Measurements from ENCODE around the gene COL15A1. TPM values are rescaled to one million over a fixed set of nuclear protein-coding genes. Genes with fewer than 3 reads are reported as not detected.

The COL15A1 gene
- total RNA-seq, 4 donors from 2014 or later: 4.6 to 51.9 (median 10.7) TPM

GRCh38 chr9:98953581-98954243, 10.0 kb downstream of the COL15A1 start:
- Histone ChIP-seq H3K4me1 (peaks cover 0 to 13% (median 6%) of the 10 kb centered on the region in 4 donors), H3K27ac (peak overlapping the region; percentile 22 to 74 (median 68)), H3K27me3 (no peaks in the 10 kb centered on the region), H3K4me3 (no peak overlapping the region), H3K36me3 (no peaks in the 10 kb centered on the region), H3K9me3 (no peaks in the 10 kb centered on the region)
- 76 to 85% methylated on average over 2 of the region's 2 CpGs for WGBS, 2 donors (ENCODE audit: low coverage in 1 of 2)
- in situ Hi-C loops (cut with MboI; ENCODE audit: low pct_ligation_motif_present in 1 of 4, low pct_unique_long_range_greater_than_20kb in 1 of 4, low sequenced_read_pairs in 3 of 4): no loop called here
- TF ChIP-seq EP300 (IDR thresholded peaks at IDR 0.05; ENCODE audit: low read depth) (no peak), POLR2A (IDR thresholded peaks at IDR 0.05) (no peak), POLR2AphosphoS5 (IDR thresholded peaks at IDR 0.05) (no peak)
- TF ChIP-seq, protein P1, sequence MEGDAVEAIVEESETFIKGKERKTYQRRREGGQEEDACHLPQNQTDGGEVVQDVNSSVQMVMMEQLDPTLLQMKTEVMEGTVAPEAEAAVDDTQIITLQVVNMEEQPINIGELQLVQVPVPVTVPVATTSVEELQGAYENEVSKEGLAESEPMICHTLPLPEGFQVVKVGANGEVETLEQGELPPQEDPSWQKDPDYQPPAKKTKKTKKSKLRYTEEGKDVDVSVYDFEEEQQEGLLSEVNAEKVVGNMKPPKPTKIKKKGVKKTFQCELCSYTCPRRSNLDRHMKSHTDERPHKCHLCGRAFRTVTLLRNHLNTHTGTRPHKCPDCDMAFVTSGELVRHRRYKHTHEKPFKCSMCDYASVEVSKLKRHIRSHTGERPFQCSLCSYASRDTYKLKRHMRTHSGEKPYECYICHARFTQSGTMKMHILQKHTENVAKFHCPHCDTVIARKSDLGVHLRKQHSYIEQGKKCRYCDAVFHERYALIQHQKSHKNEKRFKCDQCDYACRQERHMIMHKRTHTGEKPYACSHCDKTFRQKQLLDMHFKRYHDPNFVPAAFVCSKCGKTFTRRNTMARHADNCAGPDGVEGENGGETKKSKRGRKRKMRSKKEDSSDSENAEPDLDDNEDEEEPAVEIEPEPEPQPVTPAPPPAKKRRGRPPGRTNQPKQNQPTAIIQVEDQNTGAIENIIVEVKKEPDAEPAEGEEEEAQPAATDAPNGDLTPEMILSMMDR (IDR thresholded peaks at IDR 0.05): no peak
- no peak for DNase-seq
- intact Hi-C loops (cut with DNase I; ENCODE audit: low total_unique reads): no loop called here

DNA sequence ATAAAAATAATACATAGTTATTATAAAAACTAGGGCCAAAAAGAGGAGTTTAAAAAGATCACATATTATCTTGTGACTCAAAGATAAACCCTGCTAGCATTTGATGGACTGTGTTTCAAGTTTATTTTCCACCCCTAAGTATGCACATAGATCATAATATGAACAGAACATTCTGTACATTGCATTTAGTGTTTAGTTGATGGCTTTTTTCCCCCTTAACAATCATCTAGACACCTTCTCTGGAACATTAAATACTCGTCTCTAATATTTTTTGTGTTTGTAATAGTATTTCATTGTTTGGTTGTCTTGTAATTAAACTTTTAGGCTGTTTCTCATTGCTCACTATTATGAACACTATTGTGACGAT, 10.5 kb downstream of the COL15A1 start:
- intact Hi-C loops (cut with DNase I; ENCODE audit: low total_unique reads) (no loop called here), in situ Hi-C loops (cut with MboI; ENCODE audit: low pct_ligation_motif_present in 1 of 4, low pct_unique_long_range_greater_than_20kb in 1 of 4, low sequenced_read_pairs in 3 of 4) (no loop called here)
- H3K27me3 ChIP-seq: no peaks in the 10 kb centered on the region
- 66 to 100% methylated on average over 2 of the region's 2 CpGs for WGBS, 2 donors (ENCODE audit: low coverage in 1 of 2)
- no peak overlapping the region for H3K4me3 ChIP-seq
- H3K36me3 ChIP-seq: no peaks in the 10 kb centered on the region
- no peak for TF ChIP-seq POLR2A (IDR thresholded peaks at IDR 0.05)
- peak; percentile 44 to 62 (median 49) for TF ChIP-seq POLR2AphosphoS5 (IDR thresholded peaks at IDR 0.05)
- TF ChIP-seq EP300 (IDR thresholded peaks at IDR 0.05; ENCODE audit: low read depth): peak; percentile 35
- H3K9me3 ChIP-seq: no peaks in the 10 kb centered on the region
- DNase-seq: no peak
- peaks cover 0 to 13% (median 6%) of the 10 kb centered on the region in 4 donors for H3K4me1 ChIP-seq
- peak overlapping the region; percentile 14 to 74 (median 70) for H3K27ac ChIP-seq

- no peak for DNase-seq
- no peak for TF ChIP-seq EP300 (IDR thresholded peaks at IDR 0.05; ENCODE audit: low read depth)
- TF ChIP-seq POLR2AphosphoS5 (IDR thresholded peaks at IDR 0.05): no peak
- no peak for TF ChIP-seq POLR2A (IDR thresholded peaks at IDR 0.05)
- TF ChIP-seq, protein P1 (IDR thresholded peaks at IDR 0.05): no peak
- in situ Hi-C loops (cut with MboI; ENCODE audit: low pct_ligation_motif_present in 1 of 4, low pct_unique_long_range_greater_than_20kb in 1 of 4, low sequenced_read_pairs in 3 of 4) (no loop called here), intact Hi-C loops (cut with DNase I; ENCODE audit: low total_unique reads) (no loop called here)
- H3K9me3 ChIP-seq: no peaks in the 10 kb centered on the region
- 20 to 83% methylated on average over 1 to 3 of the region's 3 CpGs for WGBS, 2 donors (ENCODE audit: low coverage in 1 of 2)
- H3K4me1 ChIP-seq: peaks cover 0 to 22% (median 10%) of the 10 kb centered on the region in 4 donors
- H3K36me3 ChIP-seq: no peaks in the 10 kb centered on the region
- no peaks in the 10 kb centered on the region for H3K27me3 ChIP-seq
- no peak overlapping the region for H3K4me3 ChIP-seq
- H3K27ac ChIP-seq: peak overlapping the region; percentile 14 to 74 (median 70)
Measured at GRCh38 chr9:98955259-98955658, 11.6 kb downstream of the COL15A1 start.

DNA sequence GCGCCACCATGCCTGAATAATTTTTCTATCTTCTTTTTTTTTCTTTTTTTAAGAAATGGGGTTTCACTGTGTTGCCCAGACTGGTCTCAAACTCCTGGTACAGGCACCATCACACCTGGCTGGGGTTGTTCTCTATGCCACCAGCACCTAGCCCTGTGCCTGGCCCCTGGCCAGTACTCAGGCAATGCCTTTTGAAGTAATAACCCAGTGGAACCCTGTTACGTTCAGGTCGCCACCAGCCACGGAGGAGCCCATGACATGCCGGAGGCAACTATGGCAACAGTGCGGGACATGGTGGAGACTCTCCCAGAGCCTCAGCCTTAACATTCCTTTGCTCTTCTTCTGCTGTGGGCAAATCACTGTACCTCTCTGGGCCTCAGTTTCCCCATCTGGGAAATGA, 14.1 kb downstream of the COL15A1 start:
- no peaks in the 10 kb centered on the region for H3K27me3 ChIP-seq
- H3K9me3 ChIP-seq: no peaks in the 10 kb centered on the region
- DNase-seq: no peak
- H3K27ac ChIP-seq: peak overlapping the region; percentile 74 to 87 (median 81)
- TF ChIP-seq, protein P1 (IDR thresholded peaks at IDR 0.05): no peak
- TF ChIP-seq POLR2A (IDR thresholded peaks at IDR 0.05) (no peak), POLR2AphosphoS5 (IDR thresholded peaks at IDR 0.05) (no peak), EP300 (IDR thresholded peaks at IDR 0.05; ENCODE audit: low read depth) (no peak)
- H3K4me3 ChIP-seq: no peak overlapping the region
- in situ Hi-C loops (cut with MboI; ENCODE audit: low pct_ligation_motif_present in 1 of 4, low pct_unique_long_range_greater_than_20kb in 1 of 4, low sequenced_read_pairs in 3 of 4): no loop called here
- H3K4me1 ChIP-seq: peaks cover 0 to 48% (median 19%) of the 10 kb centered on the region in 4 donors
- intact Hi-C loops (cut with DNase I; ENCODE audit: low total_unique reads): no loop called here
- WGBS, 2 donors (ENCODE audit: low coverage in 1 of 2): 78 to 100% methylated on average over 5 to 6 of the region's 6 CpGs
- H3K36me3 ChIP-seq: no peaks in the 10 kb centered on the region

Measured in transverse colon (tissue), 4 donors.